GM12878 (cell line): ENCODE data around the gene OR2AT4.

Experiments used
- GABPA ChIP-seq: IDR thresholded peaks from 2 replicates; pipeline ENCODE4 v1.6.1; 2014; ENCODE audit warnings: antibody characterized with exemption, low read depth, mild to moderate bottlenecking, inconsistent platforms
- MXI1 ChIP-seq: fragments of 150-350 bp; IDR thresholded peaks from 2 replicates; pipeline ENCODE4 v1.6.1; 2011; ENCODE audit warnings: low read depth, mild to moderate bottlenecking, inconsistent platforms, low read length, improper control_type of control experiment

- no peak for TF ChIP-seq MXI1
- no peak for TF ChIP-seq GABPA
These were observed 60.6 kb downstream of the OR2AT4 start for GRCh38 chr11:75035911-75036565.
